ENCODE measurements around the gene MRPS15. TPM values are rescaled to one million over a fixed set of nuclear protein-coding genes. Genes with fewer than 3 reads are reported as not detected.

Gene MRPS15
- total RNA-seq, 2 experiments from 2014 or later = 114 to 119 TPM

DNA sequence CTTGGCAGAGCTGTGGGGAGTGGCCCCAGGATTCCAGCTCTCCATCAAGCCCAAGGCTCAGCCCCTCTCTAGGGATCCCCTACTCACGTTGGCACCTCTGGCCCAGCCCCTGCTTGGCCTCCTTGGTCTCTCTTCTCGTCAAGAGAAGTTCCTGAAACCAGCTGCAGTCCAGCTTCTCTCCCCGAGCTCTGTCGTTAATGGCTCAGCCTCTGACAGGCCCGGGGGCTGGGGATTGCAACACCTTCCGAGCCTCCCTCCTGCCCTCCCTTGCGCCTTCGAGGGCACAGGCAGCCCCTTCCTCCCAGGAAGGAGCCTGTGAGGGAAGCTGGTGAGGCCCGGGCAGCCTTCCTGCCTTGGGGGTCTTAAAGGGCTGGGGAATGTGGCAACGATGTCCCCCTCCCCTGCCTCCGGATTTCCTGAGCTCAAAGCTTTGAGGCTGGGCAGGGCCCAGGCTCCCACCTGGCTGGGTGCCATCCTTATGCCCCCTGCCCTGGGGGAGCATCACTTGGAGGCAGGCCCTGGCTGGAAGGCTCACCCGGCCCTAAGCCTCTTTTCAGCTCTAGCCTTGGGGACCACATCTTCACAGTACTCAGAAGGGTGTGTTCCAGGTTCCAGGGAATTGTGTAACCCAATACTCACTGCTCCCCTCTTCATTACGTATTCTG is 18.7 kb upstream of the MRPS15 start, which contains the start of gene CSF3R:
TSS of gene CSF3R (minus strand) at position 190 of the 665 bp plus-strand sequence. CDS start 3,417 bp downstream, outside the sequence.
- H3K9me3 ChIP-seq (ENCODE audit: low read length) = no peaks in the 10 kb centered on the region
- intact Hi-C loops (cut with micrococcal nuclease; ENCODE audit: unreplicated experiment) = no loop called here
- H2AFZ ChIP-seq (ENCODE audit: low read length) = no peak within 1 kb of the TSS
- peaks cover 20% of the 10 kb centered on the region for H3K4me1 ChIP-seq (ENCODE audit: insufficient read depth, low read length, poor library complexity, severe bottlenecking)
- H3K36me3 ChIP-seq (ENCODE audit: insufficient read depth, low read length) = no peaks in the 10 kb centered on the region
- no peak within 1 kb of the TSS for H3K4me2 ChIP-seq (ENCODE audit: low read length)
- TF ChIP-seq EZH2phosphoT487 (IDR thresholded peaks at IDR 0.05; ENCODE audit: borderline replicate concordance, low read depth, low read length) = no peak
- TF ChIP-seq, protein P1, sequence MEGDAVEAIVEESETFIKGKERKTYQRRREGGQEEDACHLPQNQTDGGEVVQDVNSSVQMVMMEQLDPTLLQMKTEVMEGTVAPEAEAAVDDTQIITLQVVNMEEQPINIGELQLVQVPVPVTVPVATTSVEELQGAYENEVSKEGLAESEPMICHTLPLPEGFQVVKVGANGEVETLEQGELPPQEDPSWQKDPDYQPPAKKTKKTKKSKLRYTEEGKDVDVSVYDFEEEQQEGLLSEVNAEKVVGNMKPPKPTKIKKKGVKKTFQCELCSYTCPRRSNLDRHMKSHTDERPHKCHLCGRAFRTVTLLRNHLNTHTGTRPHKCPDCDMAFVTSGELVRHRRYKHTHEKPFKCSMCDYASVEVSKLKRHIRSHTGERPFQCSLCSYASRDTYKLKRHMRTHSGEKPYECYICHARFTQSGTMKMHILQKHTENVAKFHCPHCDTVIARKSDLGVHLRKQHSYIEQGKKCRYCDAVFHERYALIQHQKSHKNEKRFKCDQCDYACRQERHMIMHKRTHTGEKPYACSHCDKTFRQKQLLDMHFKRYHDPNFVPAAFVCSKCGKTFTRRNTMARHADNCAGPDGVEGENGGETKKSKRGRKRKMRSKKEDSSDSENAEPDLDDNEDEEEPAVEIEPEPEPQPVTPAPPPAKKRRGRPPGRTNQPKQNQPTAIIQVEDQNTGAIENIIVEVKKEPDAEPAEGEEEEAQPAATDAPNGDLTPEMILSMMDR (conservative IDR thresholded peaks at IDR 0.05; ENCODE audit: low read length) = no peak
- DNase-seq (ENCODE audit: low spot score) = no peak
- H3K9me2 ChIP-seq (ENCODE audit: insufficient read depth, low read length) = no peaks in the 10 kb centered on the region
- BruUV-seq (replicated peaks) = no TSS peak
- no peak within 1 kb of the TSS for H3K27ac ChIP-seq (ENCODE audit: low read depth, low read length, poor library complexity, severe bottlenecking)
- H4K20me1 ChIP-seq (ENCODE audit: insufficient read depth, low read length) = no peaks in the 10 kb centered on the region
- no peak within 1 kb of the TSS for H3K4me3 ChIP-seq (ENCODE audit: low read depth, low read length, poor library complexity, severe bottlenecking)
- POLR2A ChIA-PET = interaction anchor here (0.6 kb wide), 1 partner anchor 1374 kb away, joined by 5 read pairs; no protein-coding TSS in a partner anchor
- CTCF ChIA-PET (ENCODE audit: unreplicated experiment) = interaction anchor here (0.6 kb wide), 1 partner anchor 1126 kb away, joined by 3 read pairs; no protein-coding TSS in a partner anchor
- no peaks in the 10 kb centered on the region for H3K79me2 ChIP-seq (ENCODE audit: insufficient read depth, low read depth, low read length)

DNA sequence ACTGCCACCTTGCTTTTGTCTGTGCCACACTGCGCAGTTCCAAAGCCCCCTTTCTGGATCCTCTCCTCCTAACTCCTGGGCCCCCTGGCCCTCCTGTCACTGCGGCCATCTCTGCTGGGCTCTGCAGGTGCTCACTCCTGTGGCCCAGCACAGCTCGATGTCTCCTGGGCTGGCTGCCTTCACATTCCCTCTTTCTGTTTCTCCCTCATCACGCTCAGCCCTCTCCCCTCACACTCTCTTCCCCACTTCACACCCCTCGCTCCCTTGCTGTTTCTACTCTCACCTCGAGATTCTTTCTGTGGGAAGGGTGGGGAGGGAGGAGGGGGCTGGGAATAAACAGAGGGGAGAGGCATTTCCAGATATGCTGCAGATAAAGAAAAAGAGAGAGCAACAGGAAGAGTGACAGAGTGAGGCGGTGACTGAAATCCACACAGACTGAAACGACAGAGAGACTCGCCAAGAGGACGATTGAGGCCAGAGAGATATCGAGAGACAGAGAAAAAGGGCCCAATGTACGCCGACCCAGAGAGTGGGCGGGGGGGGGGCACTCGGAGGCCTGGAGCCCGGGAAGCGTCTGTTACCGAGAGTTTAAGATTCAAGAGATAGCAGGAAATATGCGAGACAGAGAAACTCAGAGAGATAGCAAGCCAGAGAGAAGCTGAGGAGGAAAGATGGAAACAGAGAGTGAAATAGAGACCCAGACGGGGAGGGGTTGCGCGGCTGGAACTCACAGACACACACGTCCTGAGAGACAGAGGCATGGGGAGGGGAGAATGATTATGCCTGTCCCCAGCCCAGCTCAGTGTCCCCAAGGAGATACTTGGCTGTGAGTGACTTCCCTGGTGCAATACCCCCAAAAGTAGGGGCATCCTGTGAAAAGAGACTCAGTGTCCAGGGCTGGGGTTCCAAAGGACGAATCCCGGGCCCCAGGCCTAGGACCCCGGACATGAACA is 17.9 kb upstream of the MRPS15 start:
- Histone ChIP-seq H3K36me3 (ENCODE audit: insufficient read depth, low read length) (no peaks in the 10 kb centered on the region), H3K4me3 (ENCODE audit: low read depth, low read length, poor library complexity, severe bottlenecking) (no peak overlapping the region), H4K20me1 (ENCODE audit: insufficient read depth, low read length) (no peaks in the 10 kb centered on the region), H2AFZ (ENCODE audit: low read length) (no peak overlapping the region), H3K9me2 (ENCODE audit: insufficient read depth, low read length) (no peaks in the 10 kb centered on the region), H3K79me2 (ENCODE audit: insufficient read depth, low read depth, low read length) (no peaks in the 10 kb centered on the region), H3K9me3 (ENCODE audit: low read length) (no peaks in the 10 kb centered on the region), H3K4me1 (ENCODE audit: insufficient read depth, low read length, poor library complexity, severe bottlenecking) (peaks cover 14% of the 10 kb centered on the region), H3K4me2 (ENCODE audit: low read length) (no peak overlapping the region), H3K27ac (ENCODE audit: low read depth, low read length, poor library complexity, severe bottlenecking) (no peak overlapping the region)
- CTCF ChIA-PET (ENCODE audit: unreplicated experiment) = no interaction called here
- no TSS peak for BruUV-seq (replicated peaks)
- POLR2A ChIA-PET = interaction anchor here (0.6 kb wide), 1 partner anchor 1374 kb away, joined by 5 read pairs; no protein-coding TSS in a partner anchor
- TF ChIP-seq, protein P1 (conservative IDR thresholded peaks at IDR 0.05; ENCODE audit: low read length) = no peak
- no peak for TF ChIP-seq EZH2phosphoT487 (IDR thresholded peaks at IDR 0.05; ENCODE audit: borderline replicate concordance, low read depth, low read length)
- no peak for DNase-seq (ENCODE audit: low spot score)
- intact Hi-C loops (cut with micrococcal nuclease; ENCODE audit: unreplicated experiment) = no loop called here
